Activated CD4-positive, alpha-beta T cell treated with anti-CD3 and anti-CD28 coated beads, Interleukin-10, Interleukin-2, amounts not matched to agents 100 ng/mL and 50 ng/mL, durations not matched to agents 16 hours and 8 hours (primary cell): ENCODE results near the gene RSKR.
"Not testable (repeated sequence)": the region's sequence is repeated elsewhere in the genome, so short reads cannot be mapped to it uniquely, and the experiment has no call there.

Source experiments
- DNase-seq: peaks from one replicate; pipeline ENCODE4 v3.0.0-alpha.2; 2020

RSKR gene

GRCh38 chr17:28576758-28577465 is 37.1 kb downstream of the RSKR start, which contains the start of gene ALDOC:
TSS of gene ALDOC (minus strand) at chr17:28576895. CDS start at chr17:28575532, 1,363 bp downstream.
- peak; percentile 98 for DNase-seq

- not testable (repeated sequence) for DNase-seq
Measured at GRCh38 chr17:28576016-28576415, 38.0 kb downstream of the RSKR start.

DNA sequence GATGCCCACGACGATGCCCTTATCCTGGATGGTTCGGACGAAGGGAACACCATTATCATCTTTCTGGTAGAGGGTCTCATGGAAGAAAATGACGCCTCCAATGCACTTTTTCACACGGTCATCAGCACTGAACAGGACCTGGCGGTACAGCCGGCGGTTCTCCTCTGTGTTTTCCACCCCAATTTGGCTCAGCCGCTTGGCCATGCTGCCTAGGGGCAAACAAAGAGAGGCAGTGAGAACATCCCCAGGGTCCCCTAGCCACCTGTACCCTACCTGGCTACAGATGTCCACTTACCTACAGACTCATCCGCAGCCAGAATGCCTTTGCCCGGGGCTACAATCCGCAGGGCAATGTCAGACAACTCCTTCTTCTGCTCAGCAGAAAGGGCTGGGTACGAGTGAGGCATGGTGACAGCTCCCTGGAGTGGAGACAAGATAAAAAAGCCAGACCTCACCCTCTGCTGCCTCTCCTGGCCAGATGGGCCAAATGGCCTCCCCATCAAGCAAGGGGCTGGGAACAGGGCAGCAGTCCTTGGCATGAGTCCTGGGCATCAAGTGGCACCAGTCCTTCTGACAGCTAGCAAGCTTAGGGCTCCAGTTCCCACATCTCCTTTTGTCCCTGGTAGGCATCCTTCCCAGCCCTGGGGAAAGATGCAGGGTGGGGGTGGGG is 38.7 kb downstream of the RSKR start:
- DNase-seq: no peak

DNA sequence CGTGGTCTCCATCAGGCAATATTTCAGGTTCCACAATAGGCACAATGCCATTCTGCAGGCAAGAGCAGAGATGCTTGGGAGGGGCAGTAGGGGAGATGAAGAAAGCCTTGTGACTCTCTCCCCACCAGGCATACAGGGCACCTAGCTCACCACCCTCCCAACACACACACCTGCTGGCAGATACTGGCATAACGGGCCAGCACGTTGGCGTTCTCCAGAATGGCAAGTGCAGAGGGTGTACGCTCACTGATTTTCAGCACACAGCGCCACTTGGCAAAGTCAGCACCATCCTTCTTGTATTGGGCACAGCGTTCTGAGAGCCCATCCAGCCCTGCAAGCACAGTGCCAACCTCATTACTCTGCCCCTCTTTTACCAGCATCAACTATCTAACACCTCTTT is 39.5 kb downstream of the RSKR start:
- peak; percentile 15 for DNase-seq

DNA sequence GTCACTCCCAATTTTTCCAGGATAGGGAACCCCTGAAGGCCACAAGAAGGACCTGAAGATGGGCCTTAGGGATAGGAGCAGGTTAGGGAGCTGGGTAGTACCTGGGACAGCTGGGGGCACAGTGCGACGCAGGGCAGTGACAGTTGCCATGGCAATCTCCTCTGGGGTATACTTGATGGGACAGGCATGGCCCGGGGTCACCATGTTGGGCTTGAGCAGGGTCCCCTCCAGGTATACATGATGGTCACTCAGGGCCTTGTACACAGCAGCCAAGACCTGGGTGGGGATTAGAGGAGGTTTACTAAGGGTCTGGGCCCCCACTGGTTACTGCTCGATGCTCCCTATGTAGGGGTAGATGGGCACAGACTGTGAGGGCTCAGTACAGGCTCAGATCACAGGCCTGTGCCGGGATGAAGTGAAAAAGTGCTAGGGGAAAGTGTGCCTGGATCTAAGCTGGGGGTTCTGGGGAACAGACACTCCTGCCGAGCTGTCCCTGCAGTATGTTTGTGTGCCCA is 40.0 kb downstream of the RSKR start:
- DNase-seq: no peak

GRCh38 chr17:28573521-28573920 is 40.5 kb downstream of the RSKR start:
- no peak for DNase-seq

DNA sequence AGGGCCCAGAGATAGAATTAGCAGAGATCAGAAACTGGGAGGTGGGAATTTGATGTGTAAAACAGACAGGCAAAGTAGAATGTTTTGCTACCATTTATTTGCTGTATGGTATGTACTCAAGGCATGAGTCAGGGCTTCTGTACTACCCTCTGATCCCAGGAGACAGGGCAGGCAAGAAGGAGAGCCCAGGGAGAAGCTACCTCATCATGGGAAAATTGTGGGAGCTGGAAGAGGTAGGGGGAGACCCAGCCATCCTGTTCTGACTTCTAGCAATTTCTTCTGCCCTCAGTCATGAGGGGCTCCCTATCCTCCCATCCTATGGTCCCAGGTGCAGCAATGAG is 41.0 kb downstream of the RSKR start:
- no peak for DNase-seq

GRCh38 chr17:28572259-28573039 is 41.5 kb downstream of the RSKR start:
- DNase-seq: no peak

DNA sequence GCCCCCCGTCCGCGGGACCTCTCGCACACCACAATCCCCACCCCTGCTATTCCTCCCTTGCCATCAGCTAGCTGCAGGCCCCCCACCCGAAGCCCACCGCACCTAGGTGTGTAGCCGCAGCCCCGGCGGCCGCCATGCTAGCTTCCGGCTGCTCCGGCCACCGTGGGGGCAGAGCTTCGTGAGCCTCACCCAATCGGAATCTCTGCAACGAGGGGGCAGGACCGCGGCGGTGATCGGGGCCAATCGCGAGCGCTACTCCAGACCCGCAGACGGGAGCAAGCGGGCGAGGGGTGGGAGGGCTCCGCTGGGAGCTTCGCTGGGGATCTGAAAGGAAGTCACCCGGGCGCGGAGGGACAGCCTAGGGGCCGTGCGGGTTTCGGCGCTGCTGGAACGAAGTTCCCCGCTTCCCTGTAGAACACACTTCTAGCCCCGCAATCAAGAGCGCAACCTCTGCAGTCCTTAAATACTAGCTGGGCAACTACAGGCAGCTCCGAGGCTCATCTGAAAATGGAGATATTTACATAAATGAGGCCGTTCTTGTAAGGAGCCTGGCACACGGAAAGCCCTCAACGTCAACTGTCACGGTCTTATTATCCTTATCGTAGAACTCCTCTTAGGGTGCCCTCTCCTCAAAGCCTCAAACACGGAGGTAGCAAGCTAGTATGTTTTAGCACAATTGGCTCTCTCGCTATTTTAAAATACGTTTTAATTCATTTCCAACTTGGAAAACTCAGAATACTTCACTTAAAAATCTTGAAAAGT is 42.4 kb downstream of the RSKR start, which contains the start of gene PIGS:
PIGS (minus strand) TSS at position 164 of the 762 bp plus-strand sequence; CDS start at position 136, 28 bp downstream.
- DNase-seq: peak; percentile 97

- DNase-seq: peak; percentile 64
Measured at GRCh38 chr17:28570716-28571360, 43.1 kb downstream of the RSKR start.

GRCh38 chr17:28569446-28569845 is 44.5 kb downstream of the RSKR start:
- DNase-seq: no peak

DNA sequence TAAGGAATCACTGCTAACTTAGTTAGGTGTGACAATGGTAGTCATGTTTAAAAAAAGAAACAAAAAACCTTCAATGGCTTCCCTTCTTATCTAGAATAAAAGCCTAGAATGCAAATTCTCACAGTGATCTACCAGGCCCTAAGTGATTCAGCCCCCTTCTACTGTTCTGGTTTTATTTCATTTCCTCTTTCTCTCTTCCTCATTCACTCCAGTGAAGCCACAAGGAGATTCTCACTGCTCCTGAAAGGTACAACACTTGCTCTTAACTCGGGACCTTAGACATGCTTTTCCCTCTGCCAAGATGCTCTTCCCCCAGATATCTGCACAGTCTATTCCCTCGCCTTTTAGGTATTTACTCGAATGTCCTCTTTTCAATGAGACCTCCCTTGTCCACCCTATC is 46.4 kb downstream of the RSKR start:
- no peak for DNase-seq

GRCh38 chr17:28563475-28563874 is 50.5 kb downstream of the RSKR start:
- DNase-seq: no peak
